Measurements from ENCODE around the gene CBX5. TPM values are rescaled to one million over a fixed set of nuclear protein-coding genes. Genes with fewer than 3 reads are reported as not detected.

The CBX5 gene
- total RNA-seq, 1 donor from 2014 or later = 19.4 TPM

GRCh38 chr12:54294953-54295566, 15.1 kb upstream of the CBX5 start:
- Histone ChIP-seq H3K36me3 (no peaks in the 10 kb centered on the region), H3K4me3 (no peak overlapping the region), H3K27ac (no peak overlapping the region), H3K9me3 (no peaks in the 10 kb centered on the region), H3K4me1 (no peaks in the 10 kb centered on the region), H3K27me3 (no peaks in the 10 kb centered on the region)
- intact Hi-C loops (cut with DNase I) = loop anchor here (2.0 kb wide), 1 partner anchor 74 kb away; no protein-coding TSS in a partner anchor
- TF ChIP-seq, protein P1, sequence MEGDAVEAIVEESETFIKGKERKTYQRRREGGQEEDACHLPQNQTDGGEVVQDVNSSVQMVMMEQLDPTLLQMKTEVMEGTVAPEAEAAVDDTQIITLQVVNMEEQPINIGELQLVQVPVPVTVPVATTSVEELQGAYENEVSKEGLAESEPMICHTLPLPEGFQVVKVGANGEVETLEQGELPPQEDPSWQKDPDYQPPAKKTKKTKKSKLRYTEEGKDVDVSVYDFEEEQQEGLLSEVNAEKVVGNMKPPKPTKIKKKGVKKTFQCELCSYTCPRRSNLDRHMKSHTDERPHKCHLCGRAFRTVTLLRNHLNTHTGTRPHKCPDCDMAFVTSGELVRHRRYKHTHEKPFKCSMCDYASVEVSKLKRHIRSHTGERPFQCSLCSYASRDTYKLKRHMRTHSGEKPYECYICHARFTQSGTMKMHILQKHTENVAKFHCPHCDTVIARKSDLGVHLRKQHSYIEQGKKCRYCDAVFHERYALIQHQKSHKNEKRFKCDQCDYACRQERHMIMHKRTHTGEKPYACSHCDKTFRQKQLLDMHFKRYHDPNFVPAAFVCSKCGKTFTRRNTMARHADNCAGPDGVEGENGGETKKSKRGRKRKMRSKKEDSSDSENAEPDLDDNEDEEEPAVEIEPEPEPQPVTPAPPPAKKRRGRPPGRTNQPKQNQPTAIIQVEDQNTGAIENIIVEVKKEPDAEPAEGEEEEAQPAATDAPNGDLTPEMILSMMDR (IDR thresholded peaks at IDR 0.05) = no peak
- no peak for DNase-seq (ENCODE audit: low spot score in 2 of 2)

- intact Hi-C loops (cut with DNase I) = loop anchor here (2.0 kb wide), 1 partner anchor 74 kb away; no protein-coding TSS in a partner anchor
- TF ChIP-seq, protein P1 (IDR thresholded peaks at IDR 0.05) = peak; percentile 60 to 77 (median 70)
- H3K27me3 ChIP-seq = no peaks in the 10 kb centered on the region
- peak in 1 of 2 donors; percentile 72 for DNase-seq (ENCODE audit: low spot score in 2 of 2)
- no peak overlapping the region for H3K27ac ChIP-seq
- H3K4me3 ChIP-seq = no peak overlapping the region
- no peaks in the 10 kb centered on the region for H3K36me3 ChIP-seq
- H3K9me3 ChIP-seq = no peaks in the 10 kb centered on the region
- no peaks in the 10 kb centered on the region for H3K4me1 ChIP-seq
These were observed 14.4 kb upstream of the CBX5 start for GRCh38 chr12:54294152-54294952.

GRCh38 chr12:54292931-54293241, 13.0 kb upstream of the CBX5 start:
- intact Hi-C loops (cut with DNase I) = no loop called here
- Histone ChIP-seq H3K27ac (no peak overlapping the region), H3K4me1 (no peaks in the 10 kb centered on the region), H3K27me3 (no peaks in the 10 kb centered on the region), H3K9me3 (no peaks in the 10 kb centered on the region), H3K4me3 (no peak overlapping the region), H3K36me3 (peaks cover 0 to 13% of the 10 kb centered on the region in 2 donors)
- no peak for DNase-seq (ENCODE audit: low spot score in 2 of 2)
- TF ChIP-seq, protein P1 (IDR thresholded peaks at IDR 0.05) = no peak

DNA sequence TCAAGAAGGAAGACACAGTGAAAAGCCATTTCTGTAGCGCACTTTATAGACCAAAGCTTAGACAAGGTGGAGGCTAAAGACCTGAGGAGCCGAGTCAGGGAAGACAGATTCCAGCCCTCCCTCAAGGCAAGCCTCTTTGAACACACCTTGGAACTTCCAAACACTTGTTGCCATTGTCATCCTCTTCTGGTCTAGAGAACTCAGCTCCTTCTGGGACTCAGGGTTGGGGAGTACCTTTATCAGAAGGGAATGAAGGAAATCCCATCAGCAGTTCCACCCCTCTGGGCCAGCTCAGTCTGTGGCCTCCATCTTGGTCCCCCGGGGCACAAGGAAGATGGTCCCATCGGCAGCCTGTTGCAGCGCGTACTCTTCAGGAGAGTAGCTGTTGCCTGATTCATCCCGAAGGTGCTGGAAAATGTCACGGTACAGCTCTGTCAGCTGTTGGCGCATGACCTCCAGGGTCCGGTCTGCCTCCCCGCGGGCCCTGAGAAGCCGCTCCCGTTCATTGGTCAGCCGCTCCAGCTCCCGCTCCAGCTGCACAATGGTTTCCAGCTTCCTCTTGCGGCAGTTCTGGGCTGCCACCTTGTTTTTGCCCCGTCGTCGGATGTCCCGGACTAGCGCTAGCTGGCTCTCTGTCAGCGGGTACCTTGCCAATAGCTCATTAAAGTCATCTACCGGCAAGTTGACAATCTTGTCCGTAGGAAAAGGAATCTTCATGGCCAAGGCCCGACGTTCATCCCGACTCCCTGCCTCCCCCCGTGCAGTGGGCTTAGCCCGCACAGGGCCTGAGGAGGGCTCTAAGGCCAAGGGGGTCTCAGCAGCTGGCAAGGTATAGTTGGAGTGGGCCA, 12.4 kb upstream of the CBX5 start:
- intact Hi-C loops (cut with DNase I) = no loop called here
- Histone ChIP-seq H3K4me3 (no peak overlapping the region), H3K36me3 (peaks cover 4 to 19% of the 10 kb centered on the region in 2 donors), H3K27me3 (no peaks in the 10 kb centered on the region), H3K4me1 (no peaks in the 10 kb centered on the region), H3K27ac (no peak overlapping the region), H3K9me3 (no peaks in the 10 kb centered on the region)
- TF ChIP-seq, protein P1 (IDR thresholded peaks at IDR 0.05) = no peak
- no peak for DNase-seq (ENCODE audit: low spot score in 2 of 2)

- intact Hi-C loops (cut with DNase I) = no loop called here
- H3K4me3 ChIP-seq = no peak overlapping the region
- no peak for DNase-seq (ENCODE audit: low spot score in 2 of 2)
- H3K9me3 ChIP-seq = no peaks in the 10 kb centered on the region
- H3K4me1 ChIP-seq = peaks cover 3 to 27% of the 10 kb centered on the region in 2 donors
- H3K27me3 ChIP-seq = no peaks in the 10 kb centered on the region
- no peak overlapping the region for H3K27ac ChIP-seq
- H3K36me3 ChIP-seq = peaks cover 39 to 61% of the 10 kb centered on the region in 2 donors
- TF ChIP-seq, protein P1 (IDR thresholded peaks at IDR 0.05) = no peak
These were observed 7.6 kb upstream of the CBX5 start for GRCh38 chr12:54287261-54288157.

Measured in ascending aorta (tissue), 2 donors.